Measurements from ENCODE around the gene DNAJB2.

DNAJB2 gene

DNA sequence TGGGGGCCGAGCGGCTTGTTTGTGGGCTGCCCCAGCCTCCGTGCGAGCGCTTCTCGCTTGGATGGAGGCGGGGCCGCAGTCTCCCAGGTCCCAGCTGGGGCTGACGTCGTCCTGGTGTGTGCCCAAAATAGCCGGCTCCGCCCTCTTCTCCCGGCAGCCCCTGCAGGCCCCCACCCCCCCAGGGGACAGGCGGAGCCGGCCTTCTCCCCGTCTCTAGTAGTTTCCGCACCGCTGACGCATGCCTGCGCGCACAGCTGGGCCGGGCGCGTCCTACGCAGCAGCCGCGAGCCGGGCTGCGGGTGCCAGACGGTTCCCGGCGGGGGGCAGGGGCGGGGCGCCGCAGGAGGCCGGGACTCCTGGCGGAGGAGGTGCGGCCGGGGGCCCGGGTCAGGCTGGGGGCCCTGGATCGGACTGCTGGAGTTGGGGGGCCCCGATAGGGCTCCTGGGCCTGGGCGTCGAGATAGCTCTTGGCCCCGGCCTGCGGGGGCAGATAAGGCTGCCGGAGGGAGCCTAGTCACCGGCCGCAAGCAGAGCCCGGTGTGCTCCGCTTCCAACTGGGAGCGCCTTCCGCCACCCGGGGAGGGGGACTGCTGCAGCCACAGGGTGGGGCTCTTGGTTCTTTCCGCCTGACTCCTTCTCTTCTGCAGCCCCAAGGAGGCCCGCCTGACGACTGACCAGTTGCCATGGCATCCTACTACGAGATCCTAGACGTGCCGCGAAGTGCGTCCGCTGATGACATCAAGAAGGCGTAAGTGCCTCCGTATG is at the start of gene DNAJB2:
Gene DNAJB2 (plus strand): TSS at position 216 of the 765 bp plus-strand sequence. CDS start 468 bp downstream, at position 684.
- DNase-seq (ENCODE audit: insufficient read length, low spot score) (peak; percentile 95), FAIRE-seq (no peak)
- TF ChIP-seq POLR2A (IDR thresholded peaks at IDR 0.05; ENCODE audit: low read depth, low read length), result peak; percentile 78

DNA sequence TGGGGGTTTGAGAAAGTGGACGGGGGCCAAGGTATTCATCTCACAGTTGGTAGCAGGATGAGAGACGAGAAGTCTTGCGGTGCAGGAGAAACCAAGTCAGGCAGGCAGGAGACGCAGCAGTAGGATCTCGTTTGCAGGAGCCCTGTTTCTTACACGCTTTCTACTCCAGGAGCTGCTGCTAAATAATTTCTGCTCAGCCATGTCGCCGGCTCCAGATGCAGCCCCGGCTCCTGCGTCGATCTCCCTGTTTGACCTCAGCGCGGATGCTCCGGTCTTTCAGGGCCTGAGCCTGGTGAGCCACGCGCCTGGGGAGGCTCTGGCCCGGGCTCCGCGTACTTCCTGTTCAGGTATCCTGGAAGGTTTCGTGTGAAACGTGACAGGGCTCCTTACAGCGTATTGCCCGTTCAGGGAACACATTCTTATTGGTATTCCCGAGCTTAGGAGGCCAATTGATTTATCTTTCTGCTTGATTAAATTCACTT is 49.1 kb upstream of the DNAJB2 start:
- no peak for TF ChIP-seq POLR2A (IDR thresholded peaks at IDR 0.05; ENCODE audit: low read depth, low read length)
- FAIRE-seq (no peak), DNase-seq (ENCODE audit: insufficient read length, low spot score) (peak; percentile 49)

DNA sequence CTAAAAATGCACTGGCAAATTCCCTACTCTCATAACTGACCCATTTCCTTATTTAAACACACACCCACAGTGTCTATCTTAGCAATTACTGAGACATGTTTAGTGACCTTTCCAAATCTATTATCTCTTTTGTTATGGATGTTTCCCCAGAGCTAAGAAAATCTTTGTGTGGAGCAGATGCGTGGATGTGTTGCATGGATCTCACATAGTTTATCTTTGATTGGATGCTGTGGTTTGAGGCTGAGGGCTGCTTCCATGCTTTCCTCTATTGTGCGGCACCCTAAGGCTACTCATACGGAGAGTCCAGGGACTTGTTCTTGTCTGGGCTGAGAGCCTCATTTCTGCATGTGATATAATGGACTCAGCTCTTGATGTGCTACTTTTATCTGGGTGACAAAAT is 44.8 kb upstream of the DNAJB2 start:
- DNase-seq (ENCODE audit: insufficient read length, low spot score), result no peak
- no peak for TF ChIP-seq POLR2A (IDR thresholded peaks at IDR 0.05; ENCODE audit: low read depth, low read length)
- FAIRE-seq, result no peak

DNA sequence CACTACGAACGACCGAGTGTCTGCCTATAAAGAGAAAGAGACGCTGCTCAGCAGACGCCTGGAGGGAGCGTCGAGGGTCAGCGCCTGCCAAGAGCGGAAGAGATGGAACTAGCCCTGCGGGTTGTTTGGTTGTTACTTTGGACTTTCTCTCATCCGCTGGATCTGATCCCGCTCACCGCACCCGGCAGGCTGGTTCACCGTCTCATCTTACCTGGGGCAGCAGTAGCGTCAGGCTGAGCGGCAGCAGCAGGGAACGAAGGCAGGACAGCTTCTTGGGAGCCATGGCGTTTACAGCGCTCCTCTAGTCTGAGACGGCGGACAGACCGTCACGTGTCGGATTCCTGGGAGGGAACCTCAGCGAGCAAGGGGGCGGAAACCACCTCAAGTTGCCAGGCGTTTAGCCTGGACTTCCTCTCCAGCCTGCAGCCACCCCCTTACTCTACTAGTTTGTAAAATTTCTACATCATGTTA is 35.8 kb upstream of the DNAJB2 start:
- FAIRE-seq (no peak), DNase-seq (ENCODE audit: insufficient read length, low spot score) (no peak)
- TF ChIP-seq POLR2A (IDR thresholded peaks at IDR 0.05; ENCODE audit: low read depth, low read length), result no peak

DNA sequence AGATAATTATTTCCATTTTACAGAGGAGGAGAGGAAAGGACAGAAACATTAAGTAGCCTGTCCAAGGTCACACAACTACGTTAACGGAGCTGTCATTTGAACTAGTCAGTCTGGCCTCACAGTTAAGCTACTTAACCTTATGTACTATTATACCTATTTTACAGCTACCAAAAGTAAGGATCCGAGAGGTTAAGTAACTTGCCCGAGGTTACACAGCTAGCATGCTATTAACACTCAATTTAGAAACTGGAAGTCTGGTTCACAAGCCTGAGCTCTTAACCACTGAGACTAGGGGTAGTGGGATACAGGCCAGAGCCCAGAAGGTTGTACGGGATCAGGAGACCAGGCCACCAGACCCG is 34.4 kb upstream of the DNAJB2 start:
- FAIRE-seq (no peak), DNase-seq (ENCODE audit: insufficient read length, low spot score) (no peak)
- no peak for TF ChIP-seq POLR2A (IDR thresholded peaks at IDR 0.05; ENCODE audit: low read depth, low read length)

DNA sequence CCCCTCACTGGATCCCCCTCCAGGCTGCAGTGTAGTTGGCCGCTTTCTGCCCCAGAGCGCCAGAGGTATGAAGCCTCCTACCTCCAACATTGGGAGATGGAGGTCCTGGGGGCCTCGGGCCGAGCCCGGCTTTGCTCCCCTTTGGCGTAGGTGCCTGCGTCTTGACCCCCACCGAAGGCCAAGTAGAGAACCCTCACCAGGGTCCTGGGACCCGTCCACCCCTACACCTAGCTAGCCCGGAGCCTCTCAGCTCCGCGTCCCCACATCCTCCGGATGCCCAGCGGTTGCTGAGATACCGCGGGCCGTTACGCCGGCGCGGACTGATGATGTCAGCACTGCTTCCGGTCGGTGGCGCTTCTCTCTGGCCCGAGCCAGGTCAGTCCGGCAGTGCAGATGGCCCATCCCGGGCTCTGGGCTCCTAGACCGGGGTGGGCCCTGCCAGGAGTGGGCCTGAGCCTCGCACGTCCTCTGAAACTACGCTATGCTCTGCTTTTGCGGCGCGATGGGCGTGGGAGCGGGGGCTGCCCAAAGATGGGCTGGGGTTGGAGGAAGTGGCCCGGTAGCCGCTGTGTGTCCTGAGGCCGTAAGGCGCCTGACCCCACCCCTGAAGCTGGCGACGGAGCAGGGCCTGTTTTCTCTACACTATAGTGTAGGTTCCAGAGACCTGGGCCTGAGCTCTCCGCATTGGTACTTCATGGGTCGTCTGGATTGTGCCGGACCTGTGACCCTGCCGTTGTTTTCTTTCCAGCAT is 33.8 kb upstream of the DNAJB2 start, which contains the start of the genes GLB1L and STK16:
Gene GLB1L (minus strand): TSS at position 297 of the 751 bp plus-strand sequence. CDS start 1,871 bp downstream, outside the sequence.
Gene STK16 (plus strand): TSS at position 332 of the 751 bp plus-strand sequence. CDS start 521 bp downstream, outside the sequence.
- peak; percentile 92 for DNase-seq (ENCODE audit: insufficient read length, low spot score)
- peak; percentile 79 for TF ChIP-seq POLR2A (IDR thresholded peaks at IDR 0.05; ENCODE audit: low read depth, low read length)
- no peak for FAIRE-seq

DNA sequence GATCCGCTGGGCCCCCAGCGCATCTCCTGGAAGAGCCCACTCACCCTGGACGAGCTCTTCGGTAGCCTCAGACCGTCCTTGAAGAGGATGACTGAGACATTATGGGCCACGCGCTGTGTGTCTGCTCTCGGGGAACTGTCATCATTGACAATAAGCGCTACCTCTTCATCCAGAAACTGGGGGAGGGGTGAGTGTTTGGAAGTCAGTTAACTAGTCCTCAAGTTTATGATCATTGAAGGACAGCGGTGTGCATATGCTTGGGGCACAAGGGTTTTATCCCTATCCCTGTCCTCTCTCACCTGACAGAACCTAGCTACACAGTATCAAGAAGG is 33.3 kb upstream of the DNAJB2 start:
- no peak for TF ChIP-seq POLR2A (IDR thresholded peaks at IDR 0.05; ENCODE audit: low read depth, low read length)
- DNase-seq (ENCODE audit: insufficient read length, low spot score) (no peak), FAIRE-seq (no peak)

DNA sequence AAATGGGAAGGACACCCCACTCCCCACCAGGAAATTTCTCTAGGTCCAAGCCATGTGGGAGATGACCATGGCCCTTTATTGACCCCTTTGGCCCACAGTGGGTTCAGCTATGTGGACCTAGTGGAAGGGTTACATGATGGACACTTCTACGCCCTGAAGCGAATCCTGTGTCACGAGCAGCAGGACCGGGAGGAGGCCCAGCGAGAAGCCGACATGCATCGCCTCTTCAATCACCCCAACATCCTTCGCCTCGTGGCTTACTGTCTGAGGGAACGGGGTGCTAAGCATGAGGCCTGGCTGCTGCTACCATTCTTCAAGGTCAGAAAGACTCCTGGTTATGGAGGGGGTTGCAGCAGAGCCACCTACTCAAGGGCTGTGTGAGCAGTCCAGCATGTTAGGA is 32.6 kb upstream of the DNAJB2 start:
- FAIRE-seq (no peak), DNase-seq (ENCODE audit: insufficient read length, low spot score) (no peak)
- no peak for TF ChIP-seq POLR2A (IDR thresholded peaks at IDR 0.05; ENCODE audit: low read depth, low read length)

DNA sequence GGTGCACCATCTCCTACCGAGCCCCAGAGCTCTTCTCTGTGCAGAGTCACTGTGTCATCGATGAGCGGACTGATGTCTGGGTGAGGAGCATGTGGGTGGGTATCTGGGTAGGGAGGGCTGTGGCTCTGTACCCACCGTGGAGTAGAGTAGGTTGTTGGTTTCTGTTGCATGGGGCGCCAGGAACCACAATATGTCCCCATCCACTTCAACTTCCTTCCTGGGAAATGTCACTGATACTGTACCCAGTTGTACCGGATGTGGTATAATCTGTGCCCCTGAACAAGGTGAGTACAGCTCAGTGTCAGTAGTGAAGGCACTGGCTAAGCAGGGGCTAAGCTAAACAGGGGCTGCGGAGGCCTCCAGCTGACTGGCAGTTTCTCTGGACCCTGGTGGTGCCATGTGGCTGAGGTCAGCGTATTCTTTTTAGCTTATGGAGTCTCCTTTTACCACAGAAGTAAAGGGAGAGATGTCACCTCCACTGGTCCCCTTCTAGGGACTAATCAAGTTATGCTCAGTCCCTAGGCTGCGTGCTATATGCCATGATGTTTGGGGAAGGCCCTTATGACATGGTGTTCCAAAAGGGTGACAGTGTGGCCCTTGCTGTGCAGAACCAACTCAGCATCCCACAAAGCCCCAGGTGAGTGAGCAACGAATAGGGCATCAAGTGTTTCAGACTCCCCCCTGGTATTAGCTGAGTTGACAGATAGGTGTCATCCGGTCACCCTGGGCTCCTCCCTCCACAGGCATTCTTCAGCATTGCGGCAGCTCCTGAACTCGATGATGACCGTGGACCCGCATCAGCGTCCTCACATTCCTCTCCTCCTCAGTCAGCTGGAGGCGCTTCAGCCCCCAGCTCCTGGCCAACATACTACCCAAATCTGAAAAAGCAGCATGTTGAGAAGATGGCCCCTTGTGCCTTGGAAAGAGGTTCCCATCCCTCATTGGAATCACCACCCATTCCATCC is 31.2 kb upstream of the DNAJB2 start:
- TF ChIP-seq POLR2A (IDR thresholded peaks at IDR 0.05; ENCODE audit: low read depth, low read length), result no peak
- FAIRE-seq (no peak), DNase-seq (ENCODE audit: insufficient read length, low spot score) (no peak)

DNA sequence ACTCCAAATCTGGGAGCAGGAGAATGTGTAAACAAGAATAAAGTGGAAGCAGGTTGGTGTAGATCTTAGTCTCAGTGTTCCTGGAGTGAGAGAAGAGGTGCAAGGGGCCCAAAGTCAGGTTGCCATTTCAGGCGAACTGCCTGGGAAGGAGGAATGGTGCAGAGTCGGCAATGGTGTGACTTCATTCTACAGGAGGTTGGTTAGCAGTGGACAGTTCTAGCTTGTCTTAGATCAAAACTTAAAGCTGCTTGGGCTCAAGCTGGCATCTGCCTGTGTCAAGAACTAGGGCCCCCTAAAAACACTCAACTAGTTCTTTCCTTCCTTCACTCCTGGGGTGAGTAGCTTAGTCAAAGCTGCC is 30.3 kb upstream of the DNAJB2 start:
- FAIRE-seq (no peak), DNase-seq (ENCODE audit: insufficient read length, low spot score) (no peak)
- TF ChIP-seq POLR2A (IDR thresholded peaks at IDR 0.05; ENCODE audit: low read depth, low read length), result no peak

DNA sequence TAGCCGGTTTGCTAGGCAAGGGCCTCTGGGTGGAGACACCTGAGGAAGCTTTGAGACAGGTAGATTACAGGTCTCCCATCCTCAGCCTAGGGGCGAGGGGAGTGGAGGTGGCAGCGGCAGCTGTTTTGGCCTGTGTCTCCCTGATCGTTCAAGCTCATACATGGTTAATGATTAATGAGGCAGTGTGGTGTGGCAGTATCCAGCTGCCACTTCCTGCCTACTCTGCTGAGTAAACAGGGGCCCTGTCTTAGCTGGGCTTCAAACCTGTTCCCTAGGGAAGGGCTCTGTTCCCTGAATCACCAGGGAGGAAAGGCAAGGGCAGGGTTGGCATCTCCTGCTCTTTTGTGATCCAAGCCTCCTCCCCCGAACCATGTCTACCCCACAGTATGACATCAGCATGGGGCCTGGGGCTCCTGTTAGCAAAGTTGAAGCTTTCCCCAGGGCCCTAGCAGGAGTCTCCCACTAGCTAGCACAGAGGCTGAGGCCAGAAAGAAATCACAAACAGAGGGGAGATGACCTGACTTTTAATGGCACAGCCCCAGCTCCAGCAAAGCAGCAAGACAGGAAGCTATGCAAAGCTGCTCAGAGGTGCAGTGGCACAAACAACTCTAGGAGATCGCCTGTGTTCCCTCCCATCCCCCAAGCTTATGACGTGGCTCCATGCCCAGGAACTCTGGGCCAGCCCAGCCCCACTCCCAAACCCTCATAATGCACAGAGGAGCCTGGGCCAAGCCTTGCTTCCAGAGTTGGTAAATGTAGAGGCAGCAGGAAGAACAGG is 29.8 kb upstream of the DNAJB2 start:
- TF ChIP-seq POLR2A (IDR thresholded peaks at IDR 0.05; ENCODE audit: low read depth, low read length), result no peak
- peak; percentile 50 for FAIRE-seq
- DNase-seq (ENCODE audit: insufficient read length, low spot score), result peak; percentile 61

DNA sequence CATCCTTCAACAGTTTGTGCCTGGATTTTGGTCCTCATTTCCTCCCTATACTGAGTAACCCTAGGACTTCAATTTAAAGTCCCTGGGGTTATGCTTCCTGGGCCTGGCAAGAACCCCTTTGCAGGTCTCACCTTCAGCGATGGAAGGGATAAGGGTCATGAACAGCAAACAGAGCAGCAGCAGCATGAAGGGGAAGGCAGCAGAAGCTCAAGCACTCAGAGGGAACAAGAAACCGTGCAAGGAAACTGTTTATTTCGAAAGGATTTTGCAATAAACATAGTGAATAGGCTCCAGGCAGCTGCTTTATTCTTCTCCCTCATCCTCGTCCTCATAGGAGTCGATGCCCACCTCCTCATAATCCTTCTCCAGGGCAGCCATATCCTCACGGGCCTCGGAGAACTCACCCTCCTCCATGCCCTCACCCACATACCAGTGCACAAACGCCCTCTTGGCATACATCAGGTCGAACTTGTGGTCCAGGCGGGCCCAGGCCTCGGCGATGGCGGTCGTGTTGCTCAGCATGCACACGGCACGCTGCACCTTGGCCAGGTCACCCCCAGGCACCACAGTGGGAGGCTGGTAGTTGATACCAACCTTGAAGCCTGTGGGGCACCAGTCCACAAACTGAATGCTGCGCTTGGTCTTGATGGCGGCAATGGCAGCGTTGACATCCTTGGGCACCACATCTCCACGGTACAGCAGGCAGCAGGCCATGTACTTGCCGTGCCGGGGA is 29.0 kb upstream of the DNAJB2 start:
- no peak for TF ChIP-seq POLR2A (IDR thresholded peaks at IDR 0.05; ENCODE audit: low read depth, low read length)
- no peak for FAIRE-seq

More for the DNA sequence above, 29.0 kb upstream of the DNAJB2 start:
- DNase-seq (ENCODE audit: insufficient read length, low spot score), result no peak

Data from H54 (cell line).